ENCODE data around the gene SMYD3. TPM values are rescaled to one million over a fixed set of nuclear protein-coding genes. Genes with fewer than 3 reads are reported as not detected.

SMYD3 gene
- total RNA-seq, 1 donor from 2014 or later: 34.9 TPM

- no peak for DNase-seq (ENCODE audit: low spot score in 2 of 2, unreplicated experiment in 2 of 2)
- Mint-ChIP-seq H3K4me1 (peaks cover 1% of the 10 kb centered on the region), H3K4me3 (no peak overlapping the region), H3K36me3 (peaks cover 14% of the 10 kb centered on the region), H3K9me3 (peaks cover 17% of the 10 kb centered on the region), H3K27ac (no peak overlapping the region), H3K27me3 (ENCODE audit: low read depth) (no peaks in the 10 kb centered on the region)
- TF ChIP-seq CTCF (IDR thresholded peaks at IDR 0.05; ENCODE audit: unreplicated experiment): no peak
Measured at GRCh38 chr1:246262281-246262680, 244.8 kb downstream of the SMYD3 start.

DNA sequence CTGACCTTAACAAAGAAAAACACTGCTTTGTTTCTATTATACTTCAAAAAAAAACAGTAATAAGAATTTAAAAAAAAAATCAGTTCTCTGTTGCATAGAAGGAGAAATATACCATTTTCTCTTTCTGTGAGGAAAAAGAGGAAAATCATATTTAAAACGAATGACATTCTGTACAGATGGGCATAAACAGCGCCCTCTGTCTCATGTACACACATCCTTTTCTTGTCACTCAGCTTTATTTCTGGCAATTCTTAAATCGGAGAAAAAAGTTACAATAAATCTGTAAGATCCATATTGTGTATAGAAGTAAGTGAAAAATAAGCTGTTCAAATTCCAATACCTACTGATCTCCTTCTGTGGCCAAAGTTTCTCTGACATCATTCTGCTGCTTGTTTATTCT lies 245.4 kb downstream of the SMYD3 start:
- no peak for TF ChIP-seq CTCF (IDR thresholded peaks at IDR 0.05; ENCODE audit: unreplicated experiment)
- Mint-ChIP-seq H3K9me3 (peaks cover 23% of the 10 kb centered on the region), H3K4me1 (no peaks in the 10 kb centered on the region), H3K4me3 (no peak overlapping the region), H3K27me3 (ENCODE audit: low read depth) (no peaks in the 10 kb centered on the region), H3K36me3 (peaks cover 15% of the 10 kb centered on the region), H3K27ac (no peak overlapping the region)
- DNase-seq (ENCODE audit: low spot score in 2 of 2, unreplicated experiment in 2 of 2): no peak

GRCh38 chr1:246258250-246258649 lies 248.8 kb downstream of the SMYD3 start:
- H3K4me3 Mint-ChIP-seq: no peak overlapping the region
- no peaks in the 10 kb centered on the region for H3K4me1 Mint-ChIP-seq
- H3K27ac Mint-ChIP-seq: no peak overlapping the region
- no peak for TF ChIP-seq CTCF (IDR thresholded peaks at IDR 0.05; ENCODE audit: unreplicated experiment)
- DNase-seq (ENCODE audit: low spot score in 2 of 2, unreplicated experiment in 2 of 2): no peak
- no peaks in the 10 kb centered on the region for H3K27me3 Mint-ChIP-seq (ENCODE audit: low read depth)
- peaks cover 54% of the 10 kb centered on the region for H3K9me3 Mint-ChIP-seq
- peaks cover 19% of the 10 kb centered on the region for H3K36me3 Mint-ChIP-seq

DNA sequence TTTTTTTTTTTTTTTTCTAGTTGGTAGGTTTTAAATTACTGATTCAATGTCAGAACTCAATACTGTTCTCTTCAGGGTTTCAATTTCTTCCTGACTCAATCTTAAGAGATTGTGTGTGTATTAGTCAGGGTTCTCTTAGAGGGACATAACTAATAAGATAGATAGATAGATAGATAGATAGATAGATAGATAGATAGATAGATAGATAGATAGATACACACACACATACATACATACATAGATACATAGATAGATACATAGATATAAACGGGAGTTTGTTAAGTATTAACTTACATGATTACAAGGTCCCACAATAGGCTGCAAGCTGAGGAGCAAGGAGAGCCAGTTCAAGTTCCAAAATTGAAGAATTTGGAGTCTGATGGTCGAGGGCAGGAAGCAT lies 251.3 kb downstream of the SMYD3 start:
- H3K27ac Mint-ChIP-seq: no peak overlapping the region
- H3K36me3 Mint-ChIP-seq: peaks cover 19% of the 10 kb centered on the region
- no peak for TF ChIP-seq CTCF (IDR thresholded peaks at IDR 0.05; ENCODE audit: unreplicated experiment)
- no peak overlapping the region for H3K4me3 Mint-ChIP-seq
- peaks cover 54% of the 10 kb centered on the region for H3K9me3 Mint-ChIP-seq
- no peaks in the 10 kb centered on the region for H3K27me3 Mint-ChIP-seq (ENCODE audit: low read depth)
- no peak for DNase-seq (ENCODE audit: low spot score in 2 of 2, unreplicated experiment in 2 of 2)
- no peaks in the 10 kb centered on the region for H3K4me1 Mint-ChIP-seq

DNA sequence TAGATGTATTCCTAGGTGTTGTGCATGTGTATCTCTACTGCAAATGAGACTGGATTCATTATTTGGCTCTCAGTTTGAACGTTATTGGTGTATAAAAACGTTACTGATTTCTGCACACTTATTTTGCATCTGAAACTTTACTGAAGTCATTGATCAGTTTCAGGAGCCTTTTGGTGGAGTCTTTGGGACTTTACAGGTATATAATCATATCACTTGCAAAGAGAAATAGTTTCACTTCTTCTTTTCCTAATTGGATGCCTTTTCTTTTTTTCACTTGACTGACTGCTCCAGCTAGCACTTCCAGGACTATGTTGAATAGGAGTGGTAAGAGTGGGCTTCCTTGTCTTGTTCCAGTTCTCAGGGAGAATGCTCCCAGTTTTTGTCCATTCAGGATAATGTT lies 252.2 kb downstream of the SMYD3 start:
- Mint-ChIP-seq H3K27me3 (ENCODE audit: low read depth) (no peaks in the 10 kb centered on the region), H3K9me3 (peaks cover 54% of the 10 kb centered on the region), H3K4me1 (peaks cover 3% of the 10 kb centered on the region), H3K4me3 (no peak overlapping the region), H3K27ac (no peak overlapping the region), H3K36me3 (peaks cover 19% of the 10 kb centered on the region)
- DNase-seq (ENCODE audit: low spot score in 2 of 2, unreplicated experiment in 2 of 2): no peak
- no peak for TF ChIP-seq CTCF (IDR thresholded peaks at IDR 0.05; ENCODE audit: unreplicated experiment)

DNA sequence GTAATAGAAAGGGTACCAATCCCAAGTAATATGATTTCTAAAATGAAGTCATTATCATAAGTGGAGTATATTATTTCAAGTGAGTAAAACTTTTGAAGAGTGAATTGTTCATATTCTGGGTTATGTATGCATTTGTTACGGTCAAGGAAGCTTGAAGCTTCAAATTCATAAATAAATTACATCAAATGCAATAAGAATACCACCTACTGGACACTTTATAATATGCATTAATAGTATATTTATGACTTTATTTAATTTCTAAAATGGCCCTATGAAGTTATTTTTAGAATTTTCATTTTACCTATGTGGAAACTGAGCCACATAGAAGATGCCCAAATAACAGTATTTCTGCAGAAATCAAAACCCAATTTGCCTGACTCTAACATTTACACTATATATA lies 260.6 kb downstream of the SMYD3 start:
- Mint-ChIP-seq H3K27me3 (ENCODE audit: low read depth) (no peaks in the 10 kb centered on the region), H3K4me3 (no peak overlapping the region), H3K27ac (no peak overlapping the region), H3K36me3 (no peaks in the 10 kb centered on the region), H3K4me1 (peaks cover 6% of the 10 kb centered on the region), H3K9me3 (peaks cover 11% of the 10 kb centered on the region)
- no peak for DNase-seq (ENCODE audit: low spot score in 2 of 2, unreplicated experiment in 2 of 2)
- TF ChIP-seq CTCF (IDR thresholded peaks at IDR 0.05; ENCODE audit: unreplicated experiment): peak; percentile 43

All from mesothelial cell of epicardium (in vitro differentiated cells).